AG08396 (cell line): Measurements from ENCODE around the gene DNM1.

ENCODE experiments used
- DNase-seq: peaks from one replicate; pipeline ENCODE4 v3.0.0; 2012; ENCODE audit warnings: low spot score, mixed read lengths

The DNM1 gene

GRCh38 chr9:128205296-128205944 is 2.2 kb downstream of the DNM1 start:
- DNase-seq, result no peak

DNA sequence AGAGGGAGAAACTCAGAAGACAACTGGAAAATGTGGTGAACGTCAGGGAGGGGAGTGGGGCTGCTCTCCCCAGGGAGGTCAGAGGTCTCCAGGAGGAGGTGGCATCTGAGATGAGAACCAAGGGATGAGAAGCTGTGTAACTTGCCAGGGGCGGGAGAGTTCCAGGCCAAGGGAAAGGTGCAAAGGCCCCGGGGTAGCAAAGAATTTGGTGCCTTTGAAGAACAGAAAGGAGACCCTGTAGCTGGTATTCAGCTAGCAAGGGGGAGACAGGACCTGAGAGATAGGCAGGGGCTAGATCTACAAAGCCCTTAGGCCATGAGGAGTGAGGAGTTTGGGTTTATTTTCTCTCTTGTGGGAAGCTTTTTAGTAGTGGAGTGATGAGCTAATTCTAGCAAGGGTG is 3.3 kb downstream of the DNM1 start:
- no peak for DNase-seq

DNA sequence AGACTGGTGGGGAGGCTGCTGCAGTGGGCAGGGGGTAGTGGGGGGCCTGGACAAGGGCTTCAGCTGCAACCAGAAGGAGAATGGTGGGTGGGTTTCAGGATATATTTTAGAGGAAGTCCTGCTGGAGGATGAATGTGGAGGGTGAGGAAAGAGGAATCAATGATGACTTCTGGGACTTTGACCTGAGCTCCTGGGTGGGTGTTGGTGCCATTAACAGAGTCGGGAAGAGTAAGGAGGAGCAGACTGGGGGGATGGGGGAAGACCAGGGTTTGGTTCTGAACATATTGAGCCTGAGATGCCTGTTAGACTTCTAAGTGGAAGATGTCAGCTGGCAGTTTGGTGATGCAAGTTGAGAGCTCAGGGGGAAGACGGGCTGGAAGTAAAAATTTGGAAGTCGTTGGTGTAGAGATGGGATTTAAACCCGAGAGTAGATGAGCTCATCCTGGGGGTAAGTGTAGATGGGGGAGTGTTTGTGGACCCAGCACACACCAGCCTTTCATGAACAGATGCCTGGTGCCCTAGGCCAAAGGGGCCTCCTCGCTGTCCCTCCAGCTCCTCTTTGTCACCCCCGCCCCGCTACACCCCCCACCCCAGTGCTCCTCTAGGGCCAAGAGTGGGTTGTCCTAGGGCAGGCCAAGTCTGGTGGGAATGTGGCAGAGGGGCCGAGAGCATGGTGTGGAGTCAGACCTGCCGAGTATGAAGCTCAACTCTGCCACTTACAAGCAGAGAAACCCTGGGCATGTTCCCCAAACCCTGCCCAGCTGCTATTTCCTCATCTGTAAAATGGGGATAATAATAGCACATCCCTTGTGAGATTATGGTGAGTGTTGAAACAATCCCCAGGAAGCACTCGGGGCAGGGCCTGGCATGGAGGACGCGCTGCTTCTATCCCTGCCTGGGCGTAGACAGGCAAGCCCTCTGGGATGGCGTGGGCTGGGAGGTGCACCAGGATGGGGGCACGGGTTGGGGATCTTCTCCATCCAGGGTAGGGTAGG is 4.0 kb downstream of the DNM1 start:
- no peak for DNase-seq

GRCh38 chr9:128208386-128208785 is 5.2 kb downstream of the DNM1 start:
- DNase-seq, result no peak

- DNase-seq, result no peak
Measured at GRCh38 chr9:128208946-128209669, 5.9 kb downstream of the DNM1 start.

DNA sequence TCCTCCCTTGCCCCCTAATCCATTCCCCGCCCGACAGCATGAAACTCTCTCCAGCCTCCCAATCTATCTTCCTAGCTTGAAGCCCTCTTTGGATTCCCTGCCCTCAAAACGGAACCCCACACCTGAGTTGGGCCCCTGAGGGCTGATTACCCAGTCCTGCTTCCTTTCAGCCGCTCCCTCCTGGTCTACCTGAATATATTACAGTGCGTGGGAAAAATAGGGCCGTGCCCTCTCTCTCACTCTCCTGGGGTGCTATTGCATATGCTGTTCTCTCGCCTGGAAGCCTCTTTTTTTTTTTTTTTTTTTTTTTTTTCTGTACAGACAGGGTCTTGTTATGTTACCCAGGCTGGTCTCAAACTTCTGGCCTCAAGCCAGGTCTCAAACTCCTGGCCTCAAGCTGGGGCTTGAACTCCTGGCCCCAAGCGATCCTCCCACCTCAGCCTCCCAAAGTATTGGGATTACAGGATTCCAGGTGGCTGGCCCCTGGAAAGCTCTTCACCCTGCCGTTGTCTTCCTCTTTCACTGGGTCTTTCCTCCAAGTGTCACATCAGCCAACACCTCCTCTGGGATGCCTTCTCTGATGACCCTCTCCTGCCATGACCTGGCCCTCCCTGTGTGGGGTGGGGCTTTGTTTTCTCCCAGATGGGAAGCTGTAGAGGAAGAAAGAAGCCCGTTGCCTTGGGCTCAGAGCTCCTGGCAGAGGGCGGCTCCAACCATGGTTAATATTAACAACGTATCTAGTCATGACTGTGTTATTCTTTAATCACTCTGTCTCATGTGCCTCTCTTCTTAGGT is 8.2 kb downstream of the DNM1 start:
- DNase-seq, result no peak

DNA sequence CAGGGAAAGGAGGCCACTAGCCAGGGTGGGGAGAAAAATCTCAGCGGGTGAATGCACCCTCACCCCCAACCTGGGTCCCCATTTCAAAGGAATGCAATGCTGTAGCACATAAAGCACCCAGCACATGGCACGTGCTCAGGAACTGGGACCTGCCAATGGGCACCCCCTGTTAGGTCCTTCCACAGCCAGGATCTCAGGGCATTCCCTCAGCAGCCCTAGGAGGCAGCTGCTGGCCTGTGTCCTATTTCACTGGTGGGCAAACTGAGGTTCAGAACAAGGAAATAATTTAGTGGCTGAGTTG is 8.8 kb downstream of the DNM1 start:
- no peak for DNase-seq

GRCh38 chr9:128213746-128214497 is 10.7 kb downstream of the DNM1 start:
- DNase-seq, result no peak

DNA sequence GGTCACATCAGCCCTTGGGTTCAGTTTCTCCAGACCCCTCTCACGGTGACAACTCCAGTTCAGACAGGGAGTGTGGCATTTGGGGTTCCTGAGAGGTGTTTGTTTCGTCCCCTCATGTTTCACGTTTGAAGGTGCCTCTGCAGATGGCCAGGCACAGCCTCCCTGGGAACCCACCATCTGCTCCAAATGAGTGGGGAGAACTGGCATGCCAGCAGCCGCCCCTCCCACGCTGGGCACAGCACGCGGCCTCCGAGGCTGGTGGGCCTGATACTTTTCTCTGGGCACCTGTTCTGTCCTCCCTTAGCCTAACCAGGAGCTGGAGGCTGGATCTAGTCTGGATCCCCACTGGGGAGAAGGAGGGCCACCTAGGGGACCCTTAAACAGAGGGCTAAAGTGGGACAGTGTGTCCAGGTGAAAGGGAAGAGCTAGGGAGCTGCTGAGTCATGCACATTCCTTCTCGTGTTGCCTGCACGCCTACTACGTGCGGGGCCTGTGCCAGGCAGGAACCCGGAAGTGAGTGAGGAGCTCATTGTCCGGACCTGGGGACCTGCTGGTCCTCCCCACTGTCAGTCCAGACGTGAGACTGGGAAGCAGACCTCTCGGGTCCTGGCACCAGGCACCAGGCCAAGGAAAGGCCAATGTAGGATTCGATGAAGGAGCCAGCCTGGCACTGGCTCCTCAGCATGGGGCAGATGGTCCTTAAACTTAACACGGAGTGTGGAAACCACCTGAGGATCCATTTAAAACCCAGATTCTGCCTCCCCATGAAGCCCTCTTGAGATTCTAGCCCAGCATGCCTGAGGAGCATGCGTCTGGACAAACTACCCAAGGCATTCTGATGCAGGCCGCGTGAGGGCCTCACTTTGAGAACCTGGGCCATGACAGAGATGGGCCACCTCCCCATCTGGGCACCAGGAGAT is 11.7 kb downstream of the DNM1 start:
- DNase-seq, result no peak

GRCh38 chr9:128215491-128216409 is 12.6 kb downstream of the DNM1 start:
- DNase-seq, result no peak

GRCh38 chr9:128216781-128217553 is 13.8 kb downstream of the DNM1 start:
- no peak for DNase-seq

GRCh38 chr9:128218172-128218517 is 15.0 kb downstream of the DNM1 start:
- DNase-seq, result no peak

DNA sequence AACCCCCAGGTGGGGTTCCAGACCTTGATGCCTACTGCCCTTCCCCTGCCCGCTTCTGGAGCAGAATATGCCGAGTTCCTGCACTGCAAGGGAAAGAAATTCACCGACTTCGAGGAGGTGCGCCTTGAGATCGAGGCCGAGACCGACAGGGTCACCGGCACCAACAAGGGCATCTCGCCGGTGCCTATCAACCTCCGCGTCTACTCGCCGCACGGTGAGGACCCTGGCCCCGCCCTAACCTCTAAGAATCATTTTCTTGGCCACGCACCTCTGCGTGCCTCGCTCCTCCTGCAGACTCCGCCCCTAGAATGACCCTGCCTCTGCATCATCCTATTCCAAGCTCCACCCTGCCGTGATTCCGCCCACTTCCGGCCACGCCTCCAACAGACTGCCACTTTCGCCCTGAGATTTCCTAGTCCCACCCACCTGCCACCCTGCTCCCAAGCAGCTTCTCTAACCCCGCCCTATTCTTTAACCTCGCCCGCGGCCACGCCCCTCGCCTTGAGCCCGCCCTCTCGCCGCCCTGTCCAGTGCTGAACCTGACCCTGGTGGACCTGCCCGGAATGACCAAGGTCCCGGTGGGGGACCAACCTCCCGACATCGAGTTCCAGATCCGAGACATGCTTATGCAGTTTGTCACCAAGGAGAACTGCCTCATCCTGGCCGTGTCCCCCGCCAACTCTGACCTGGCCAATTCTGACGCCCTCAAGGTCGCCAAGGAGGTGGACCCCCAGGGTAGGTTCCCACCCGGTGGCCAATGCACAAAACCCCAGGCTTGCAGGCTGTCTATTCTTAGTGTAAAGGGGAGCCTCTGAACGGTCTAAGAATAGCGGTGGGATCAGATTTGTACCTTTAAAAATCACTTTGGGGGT is 15.6 kb downstream of the DNM1 start:
- peak; percentile 69 for DNase-seq

- no peak for DNase-seq
Measured at GRCh38 chr9:128219831-128220230, 16.7 kb downstream of the DNM1 start.

- no peak for DNase-seq
Measured at GRCh38 chr9:128222026-128222425, 18.8 kb downstream of the DNM1 start.

DNA sequence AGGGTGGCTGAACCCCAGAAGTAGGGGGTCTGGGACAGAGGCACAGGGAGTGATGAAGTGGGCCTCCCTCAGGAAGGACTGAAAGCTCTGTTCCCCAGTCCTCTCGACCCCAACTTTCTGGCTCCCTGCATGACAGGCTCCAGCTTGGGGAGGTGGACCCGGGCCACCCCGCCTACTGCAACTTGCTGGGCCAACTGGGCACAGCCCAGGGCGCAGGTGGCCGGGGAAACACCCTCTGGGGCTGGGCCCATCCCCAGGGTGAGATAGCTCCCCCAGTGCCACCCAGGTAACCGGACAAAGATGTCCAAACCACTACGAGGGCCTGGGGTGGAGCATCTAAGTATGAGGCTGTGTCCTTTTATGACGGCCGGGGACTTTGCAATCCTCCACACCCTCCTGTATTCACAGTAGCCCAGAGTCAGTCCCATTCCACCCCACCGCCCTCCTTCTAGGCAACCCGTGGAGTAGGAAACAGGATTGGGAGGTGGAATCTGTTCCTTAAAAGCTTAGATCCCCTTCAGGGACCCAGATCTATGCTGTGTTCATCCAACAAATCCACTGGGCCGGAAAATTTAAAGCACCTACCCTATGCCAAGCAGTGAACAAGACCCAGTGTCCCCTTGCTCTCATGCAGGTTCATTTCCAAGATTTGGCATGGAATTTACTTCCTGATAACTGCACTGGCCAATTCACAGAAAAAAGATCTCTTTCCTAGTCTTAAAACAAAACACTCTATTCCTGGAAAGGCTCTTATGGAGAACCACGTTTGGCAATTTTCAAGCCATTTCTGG is 19.9 kb downstream of the DNM1 start:
- no peak for DNase-seq

GRCh38 chr9:128224877-128225276 is 21.7 kb downstream of the DNM1 start:
- DNase-seq, result no peak
